Naive B cell (primary cell): Measurements from ENCODE around the gene TDP2. TPM values are rescaled to one million over a fixed set of nuclear protein-coding genes. Genes with fewer than 3 reads are reported as not detected.
A peak's percentile ranks its signal among the peaks of the same experiment; 100 is the strongest.
"Not testable (repeated sequence)": the region's sequence is repeated elsewhere in the genome, so short reads cannot be mapped to it uniquely, and the experiment has no call there.

Source experiments
- ATAC-seq, 2 donors: fragments of 150-1000 bp; cut with Tn5 transposase; 2 replicates each; pipeline ENCODE4 v1.10.0; 2021; ENCODE audit warnings: low read depth in 2 of 2, mild to moderate bottlenecking in 2 of 2, moderate library complexity in 2 of 2
- DNase-seq: peaks from one replicate; pipeline ENCODE4 v3.0.0; 2022
- H3K27ac Mint-ChIP-seq, 6 donors: one replicate each; pipeline ENCODE4 v1.8.0; 2020 to 2022; ENCODE audit warnings: mild to moderate bottlenecking in 6 of 6, mixed read lengths in 6 of 6, moderate library complexity in 5 of 6, inconsistent platforms in 2 of 6
- H3K27me3 Mint-ChIP-seq, 3 donors: one replicate each; pipeline ENCODE4 v1.8.0; 2021 to 2022; ENCODE audit warnings: mixed read lengths in 3 of 3, mild to moderate bottlenecking in 1 of 3
- H3K36me3 Mint-ChIP-seq, 2 donors: one replicate each; pipeline ENCODE4 v1.8.0; 2020 to 2022; ENCODE audit warnings: mixed read lengths in 2 of 2, inconsistent platforms in 1 of 2, mild to moderate bottlenecking in 1 of 2
- H3K4me1 Mint-ChIP-seq, 3 donors: one replicate each; pipeline ENCODE4 v1.8.0; 2020 to 2022; ENCODE audit warnings: mixed read lengths in 3 of 3, inconsistent platforms in 1 of 3, mild to moderate bottlenecking in 1 of 3, moderate library complexity in 1 of 3
- H3K4me3 Mint-ChIP-seq, 8 donors: one replicate each; pipeline ENCODE4 v1.8.0; 2020 to 2022; ENCODE audit warnings: mild to moderate bottlenecking in 8 of 8, mixed read lengths in 8 of 8, moderate library complexity in 8 of 8, inconsistent platforms in 2 of 8
- H3K9me3 Mint-ChIP-seq, 7 donors: one replicate each; pipeline ENCODE4 v1.8.0; 2020 to 2022; ENCODE audit warnings: mixed read lengths in 7 of 7, mild to moderate bottlenecking in 5 of 7, inconsistent platforms in 2 of 7, moderate library complexity in 1 of 7
- polyA plus RNA-seq, 6 donors: library from polyadenylated mRNA; unstranded; fragments of 300-500 nt; fragmentation: Illumina TruSeq; gene quantifications; one replicate each; pipeline ENCODE4 v1.2.3, GENCODE V29; 2021; ENCODE audit warnings: low read depth in 6 of 6

The TDP2 gene
- polyA plus RNA-seq, 6 donors from 2014 or later, result 14.9 to 48.7 (median 32.0) TPM

DNA sequence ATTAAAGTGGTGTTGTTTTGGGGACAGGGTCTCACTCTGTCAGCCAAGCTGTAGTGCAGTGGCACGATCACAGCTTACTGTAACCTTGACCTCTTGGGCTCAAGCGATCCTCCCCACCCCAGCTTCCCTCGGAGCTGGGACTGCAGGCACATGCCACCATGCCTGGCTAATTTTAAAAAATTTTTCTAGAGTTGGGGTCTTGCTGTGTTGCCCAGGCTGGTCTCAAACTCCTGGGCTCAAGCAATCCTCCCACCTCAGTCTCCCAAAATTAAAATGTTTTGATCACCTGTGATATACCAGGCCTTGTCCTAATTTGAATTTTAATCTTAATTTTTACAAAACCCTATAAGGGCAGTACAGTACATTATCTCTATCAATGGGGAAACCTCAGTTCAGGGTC lies 25.7 kb upstream of the TDP2 start:
- H3K4me1 Mint-ChIP-seq, result peaks cover 4 to 8% (median 4%) of the 10 kb centered on the region in 3 donors
- H3K4me3 Mint-ChIP-seq, result no peak overlapping the region
- DNase-seq (no peak), ATAC-seq (no peak)
- H3K27ac Mint-ChIP-seq, result peak overlapping the region in 1 of 6 donors; percentile 77
- H3K27me3 Mint-ChIP-seq, result no peaks in the 10 kb centered on the region
- no peaks in the 10 kb centered on the region for H3K9me3 Mint-ChIP-seq
- H3K36me3 Mint-ChIP-seq, result peaks cover under 1 to 2% of the 10 kb centered on the region in 2 donors

DNA sequence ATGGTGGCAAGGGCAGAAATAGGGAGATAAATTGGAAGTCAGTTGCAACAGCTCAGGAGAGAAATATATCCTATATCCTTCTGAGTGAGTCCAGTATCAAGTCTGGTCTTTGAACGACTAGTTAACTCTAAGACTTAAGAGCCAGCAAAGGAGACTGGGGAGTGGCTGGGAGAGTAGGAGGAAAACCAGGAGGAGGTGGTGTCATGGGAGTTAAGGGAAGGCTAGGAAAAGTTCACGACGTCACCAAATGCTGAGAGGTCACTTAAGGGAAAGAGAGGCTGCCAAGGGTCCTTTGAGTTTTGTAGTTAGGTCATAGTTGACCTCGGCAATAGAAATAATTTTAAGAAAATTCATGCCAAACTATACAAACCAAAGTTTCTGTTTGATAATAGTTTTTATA lies 25.3 kb upstream of the TDP2 start:
- ATAC-seq (no peak), DNase-seq (no peak)
- Mint-ChIP-seq H3K4me1 (peaks cover 4 to 8% (median 4%) of the 10 kb centered on the region in 3 donors), H3K27ac (peak overlapping the region in 1 of 6 donors; percentile 3), H3K27me3 (no peaks in the 10 kb centered on the region), H3K9me3 (no peaks in the 10 kb centered on the region), H3K4me3 (no peak overlapping the region), H3K36me3 (peaks cover 4 to 6% of the 10 kb centered on the region in 2 donors)

DNA sequence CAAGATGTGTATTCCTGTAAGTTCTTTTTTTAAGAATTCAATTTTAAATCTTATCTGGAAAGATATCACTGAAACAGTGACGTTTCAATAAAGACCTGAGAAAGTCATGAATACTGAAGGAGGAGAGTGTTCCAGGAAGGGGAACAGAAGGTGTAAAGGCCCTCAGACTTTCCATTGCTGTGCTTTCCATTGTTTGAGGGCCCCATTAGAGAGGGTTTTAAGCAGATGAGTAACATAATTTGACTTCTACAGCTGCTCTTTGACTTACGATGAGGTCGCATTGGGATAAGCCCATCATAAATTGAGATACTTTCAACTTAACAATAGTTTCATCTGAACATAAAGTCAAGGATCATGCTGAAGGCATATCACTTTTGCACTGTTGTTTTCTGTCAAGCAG lies 24.9 kb upstream of the TDP2 start:
- no peak overlapping the region for H3K27ac Mint-ChIP-seq

DNA sequence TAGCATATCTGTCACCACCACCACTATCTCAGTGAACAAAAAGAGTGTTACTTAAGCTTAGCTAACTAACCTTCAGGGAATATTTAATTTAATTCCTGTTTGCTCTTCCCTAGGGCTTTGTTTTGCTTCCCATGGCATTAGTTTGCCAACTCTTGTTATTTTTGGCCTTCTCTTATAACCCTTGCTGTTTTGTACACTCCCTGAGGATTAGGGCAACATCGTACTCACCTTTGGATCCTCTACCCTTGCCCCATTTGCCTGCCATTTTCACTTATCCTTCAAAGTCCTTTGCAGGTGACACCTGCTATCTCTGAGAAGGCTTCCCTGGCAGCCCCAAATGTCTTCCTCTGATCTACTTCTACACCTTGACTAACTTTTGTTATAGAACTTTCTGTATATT lies 23.9 kb upstream of the TDP2 start:
- Mint-ChIP-seq H3K27me3 (no peaks in the 10 kb centered on the region), H3K36me3 (peaks cover 4 to 7% of the 10 kb centered on the region in 2 donors), H3K9me3 (no peaks in the 10 kb centered on the region), H3K4me1 (peaks cover 2 to 4% (median 3%) of the 10 kb centered on the region in 3 donors), H3K27ac (peak overlapping the region in 1 of 6 donors; percentile 56), H3K4me3 (no peak overlapping the region)
- no peak for ATAC-seq
- DNase-seq, result no peak

More for the DNA sequence above, 24.9 kb upstream of the TDP2 start:
- peaks cover 4 to 8% (median 4%) of the 10 kb centered on the region in 3 donors for H3K4me1 Mint-ChIP-seq
- H3K4me3 Mint-ChIP-seq, result no peak overlapping the region
- H3K36me3 Mint-ChIP-seq, result peaks cover 4 to 7% of the 10 kb centered on the region in 2 donors
- H3K9me3 Mint-ChIP-seq, result no peaks in the 10 kb centered on the region
- H3K27me3 Mint-ChIP-seq, result no peaks in the 10 kb centered on the region
- no peak for DNase-seq
- ATAC-seq, result no peak

DNA sequence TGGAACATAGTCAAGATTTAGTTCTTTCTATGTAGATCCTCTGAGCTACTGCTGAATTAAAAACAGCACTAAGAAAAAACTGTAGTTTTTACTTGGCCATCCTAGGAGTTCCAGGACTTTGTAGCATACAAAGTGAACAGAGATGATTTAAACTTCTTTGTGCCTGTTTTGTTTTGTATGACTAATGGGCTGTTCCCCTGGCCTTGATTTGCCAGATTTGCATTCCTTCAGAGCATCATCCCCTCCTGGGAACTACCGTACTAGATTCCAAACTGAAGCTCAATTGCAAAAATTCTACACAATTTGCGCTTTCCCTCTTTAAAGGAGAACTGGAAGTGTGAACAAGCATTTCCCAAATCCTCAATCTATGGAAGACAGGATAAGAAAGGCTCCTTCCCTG lies 23.3 kb upstream of the TDP2 start:
- Mint-ChIP-seq H3K27ac (no peak overlapping the region), H3K4me3 (no peak overlapping the region), H3K4me1 (no peaks in the 10 kb centered on the region), H3K27me3 (no peaks in the 10 kb centered on the region), H3K36me3 (peaks cover 4 to 7% of the 10 kb centered on the region in 2 donors), H3K9me3 (no peaks in the 10 kb centered on the region)
- no peak for ATAC-seq
- DNase-seq, result no peak

DNA sequence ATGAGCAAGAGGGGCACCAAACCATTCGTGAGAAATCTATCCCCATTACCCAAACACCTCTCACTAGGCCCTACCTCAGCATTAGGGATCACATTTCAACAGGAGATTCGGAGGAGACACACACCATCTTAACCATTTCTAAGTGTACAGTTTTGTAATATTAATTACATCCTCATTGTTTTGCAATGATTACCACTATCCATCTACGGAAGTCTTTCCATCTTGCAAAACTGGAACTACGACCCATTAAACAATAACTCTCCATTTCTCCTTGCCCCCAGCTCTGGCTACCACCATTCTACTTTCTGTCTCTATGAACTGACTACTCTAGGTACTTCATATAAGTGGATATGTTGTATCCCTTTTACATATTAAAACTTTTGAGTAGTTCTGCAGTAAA lies 20.2 kb upstream of the TDP2 start:
- Mint-ChIP-seq H3K27ac (peak overlapping the region in 2 of 6 donors; percentile 17 to 37), H3K9me3 (no peaks in the 10 kb centered on the region), H3K4me3 (no peak overlapping the region), H3K4me1 (no peaks in the 10 kb centered on the region), H3K27me3 (no peaks in the 10 kb centered on the region), H3K36me3 (peaks cover 4 to 7% of the 10 kb centered on the region in 2 donors)
- DNase-seq (no peak), ATAC-seq (no peak)

DNA sequence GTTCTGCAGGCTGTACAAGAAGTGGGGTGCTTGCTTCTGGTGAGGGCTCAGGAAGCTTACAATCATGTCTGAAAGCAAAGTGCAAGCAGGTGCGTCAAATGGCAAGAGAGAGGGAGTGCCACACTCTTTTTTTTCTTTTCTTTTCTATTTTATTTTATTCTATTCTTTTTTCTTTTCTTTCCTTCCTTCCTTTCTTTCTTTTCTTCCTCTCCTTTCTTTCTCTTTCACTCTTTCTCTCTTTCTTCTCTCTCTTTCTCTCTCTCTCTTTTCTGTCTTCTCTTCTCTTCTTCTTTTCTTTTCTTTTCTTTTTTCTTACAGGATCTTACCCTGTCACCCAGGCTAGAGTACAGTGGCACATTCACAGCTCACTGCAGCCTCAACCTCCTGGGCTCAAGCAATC lies 19.7 kb upstream of the TDP2 start:
- DNase-seq, result no peak
- peak overlapping the region in 2 of 6 donors; percentile 59 to 90 for H3K27ac Mint-ChIP-seq
- peaks cover 0 to 2% (median 0%) of the 10 kb centered on the region in 7 donors for H3K9me3 Mint-ChIP-seq
- H3K4me3 Mint-ChIP-seq, result no peak overlapping the region
- H3K36me3 Mint-ChIP-seq, result peaks cover 4 to 12% of the 10 kb centered on the region in 2 donors
- no peak for ATAC-seq
- H3K27me3 Mint-ChIP-seq, result no peaks in the 10 kb centered on the region
- peaks cover 0 to 3% (median 0%) of the 10 kb centered on the region in 3 donors for H3K4me1 Mint-ChIP-seq

DNA sequence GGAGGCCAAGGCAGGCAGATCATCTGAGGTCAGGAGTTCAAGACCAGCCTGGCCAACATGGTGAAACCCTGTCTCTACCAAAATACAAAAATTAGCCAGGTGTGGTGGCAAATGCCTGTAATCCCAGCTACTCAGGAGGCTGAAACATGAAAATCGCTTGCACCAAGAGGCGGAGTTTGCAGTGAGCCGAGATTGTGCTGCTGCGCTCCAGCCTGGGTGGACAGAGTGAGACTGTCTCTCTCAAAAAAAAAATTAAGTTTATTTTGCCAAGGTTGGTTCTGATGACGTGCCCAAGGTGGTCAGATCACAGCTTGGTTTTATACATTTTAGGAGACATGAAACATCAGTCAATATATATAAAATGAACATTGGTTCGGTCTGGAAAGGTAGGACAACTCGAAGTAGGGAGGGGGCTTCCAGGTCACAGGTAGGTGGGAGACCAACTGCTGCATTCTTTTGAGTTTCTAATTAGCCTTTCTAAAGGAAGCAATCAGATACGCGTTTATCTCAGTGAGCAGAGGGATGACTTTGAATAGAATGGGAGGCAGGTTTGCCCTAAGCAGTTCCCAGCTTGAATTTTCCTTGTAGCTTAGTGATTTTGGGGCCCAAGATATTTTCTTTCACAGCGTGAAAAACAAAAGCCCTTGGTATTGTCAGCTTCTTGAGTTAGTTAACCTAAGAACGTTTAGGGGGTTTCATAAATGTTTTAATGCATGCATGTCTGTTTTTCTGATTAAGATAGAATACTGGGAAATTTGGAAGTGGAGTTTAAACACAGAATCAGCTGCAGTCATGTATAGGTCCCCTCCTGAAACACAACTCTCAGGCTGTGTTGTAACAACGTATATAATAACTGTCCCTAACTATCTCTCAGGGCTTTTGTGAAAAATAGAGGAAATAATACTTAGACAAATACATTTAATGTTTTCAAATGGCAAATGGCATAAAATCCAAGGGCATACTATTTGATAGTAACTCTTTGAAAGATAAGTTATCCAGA lies 16.9 kb upstream of the TDP2 start:
- Mint-ChIP-seq H3K4me3 (no peak overlapping the region), H3K27me3 (no peaks in the 10 kb centered on the region), H3K27ac (no peak overlapping the region), H3K9me3 (peaks cover 0 to 2% (median 0%) of the 10 kb centered on the region in 7 donors), H3K36me3 (peaks cover 4 to 14% of the 10 kb centered on the region in 2 donors), H3K4me1 (peaks cover 0 to 4% (median 2%) of the 10 kb centered on the region in 3 donors)
- DNase-seq, result no peak
- no peak for ATAC-seq

DNA sequence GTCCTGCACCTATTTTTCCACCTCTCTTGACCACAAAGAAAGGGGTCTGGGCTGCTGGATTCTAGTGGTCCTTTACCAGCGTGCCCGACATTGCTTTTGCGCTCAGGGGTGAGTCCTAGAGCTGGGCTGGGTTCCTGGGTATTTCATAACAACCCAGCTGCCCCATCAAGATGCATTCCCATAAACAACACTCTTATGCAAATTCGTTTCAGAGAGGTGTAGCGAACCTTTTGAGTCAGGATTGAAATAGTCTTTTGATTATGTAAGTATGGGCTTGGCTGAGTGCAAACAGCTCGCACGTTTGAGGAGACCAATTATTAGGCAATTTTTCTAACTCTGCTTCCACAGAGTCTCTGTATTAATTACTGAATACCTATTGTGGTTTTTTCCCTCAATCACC lies 13.9 kb upstream of the TDP2 start:
- Mint-ChIP-seq H3K4me3 (no peak overlapping the region), H3K4me1 (peaks cover 0 to 4% (median 2%) of the 10 kb centered on the region in 3 donors), H3K9me3 (peaks cover 0 to 2% (median 0%) of the 10 kb centered on the region in 7 donors), H3K27ac (no peak overlapping the region), H3K27me3 (no peaks in the 10 kb centered on the region), H3K36me3 (peaks cover 0 to 8% of the 10 kb centered on the region in 2 donors)
- DNase-seq, result no peak
- ATAC-seq, result no peak

DNA sequence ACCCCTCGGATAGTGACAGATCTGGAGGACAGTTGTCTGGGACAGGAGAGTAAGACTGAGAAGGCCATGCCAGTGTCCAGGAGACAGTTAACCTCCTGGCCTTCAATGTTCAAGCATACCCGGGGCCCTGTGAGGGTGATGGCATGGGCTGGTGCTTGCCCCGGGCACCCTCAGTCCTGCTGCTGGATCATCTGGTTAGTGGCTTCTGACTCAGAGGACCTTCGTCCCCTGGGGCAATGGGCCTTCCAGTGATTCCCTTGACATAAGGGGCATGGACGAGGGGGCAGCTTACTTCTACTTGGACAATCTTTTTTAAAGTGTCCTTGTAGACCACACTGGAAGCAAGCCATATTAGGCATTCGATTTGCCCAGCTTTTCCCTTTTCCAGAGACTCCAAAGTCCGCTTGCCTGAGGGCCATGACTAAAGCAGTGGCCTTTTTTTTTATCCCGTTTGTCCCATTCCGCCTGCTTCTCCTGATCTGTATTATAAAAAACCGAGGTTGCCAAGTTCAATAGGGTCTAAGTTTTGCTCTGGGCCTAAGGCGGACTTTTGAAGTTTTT lies 12.2 kb upstream of the TDP2 start:
- not testable (repeated sequence) for ATAC-seq, H3K9me3 Mint-ChIP-seq, DNase-seq, H3K4me1 Mint-ChIP-seq, H3K27me3 Mint-ChIP-seq, H3K36me3 Mint-ChIP-seq, H3K4me3 Mint-ChIP-seq, H3K27ac Mint-ChIP-seq

DNA sequence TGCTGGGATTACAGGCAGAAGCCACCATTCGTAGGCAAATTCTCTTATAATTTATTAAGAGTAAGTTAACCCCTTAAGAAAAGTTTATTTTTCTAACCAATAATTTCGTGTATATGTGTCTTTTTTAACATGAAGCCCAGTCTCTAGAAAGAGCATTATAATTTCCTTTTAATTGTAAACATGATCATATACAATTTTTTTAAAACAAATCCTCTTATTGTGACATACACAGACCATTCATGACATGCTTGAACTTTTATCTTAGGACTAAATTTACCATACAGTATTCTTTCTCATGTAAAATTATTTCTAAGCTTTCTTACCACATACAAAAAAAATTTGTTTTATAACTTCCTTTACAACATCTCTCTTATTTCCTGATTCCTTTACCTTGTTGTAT lies 6.9 kb upstream of the TDP2 start:
- ATAC-seq, result no peak
- Mint-ChIP-seq H3K9me3 (peaks cover 0 to 24% (median 15%) of the 10 kb centered on the region in 7 donors), H3K4me3 (no peak overlapping the region), H3K4me1 (peaks cover 5 to 6% (median 6%) of the 10 kb centered on the region in 3 donors), H3K36me3 (no peaks in the 10 kb centered on the region), H3K27ac (peak overlapping the region in 1 of 6 donors; percentile 70), H3K27me3 (no peaks in the 10 kb centered on the region)
- DNase-seq, result no peak

DNA sequence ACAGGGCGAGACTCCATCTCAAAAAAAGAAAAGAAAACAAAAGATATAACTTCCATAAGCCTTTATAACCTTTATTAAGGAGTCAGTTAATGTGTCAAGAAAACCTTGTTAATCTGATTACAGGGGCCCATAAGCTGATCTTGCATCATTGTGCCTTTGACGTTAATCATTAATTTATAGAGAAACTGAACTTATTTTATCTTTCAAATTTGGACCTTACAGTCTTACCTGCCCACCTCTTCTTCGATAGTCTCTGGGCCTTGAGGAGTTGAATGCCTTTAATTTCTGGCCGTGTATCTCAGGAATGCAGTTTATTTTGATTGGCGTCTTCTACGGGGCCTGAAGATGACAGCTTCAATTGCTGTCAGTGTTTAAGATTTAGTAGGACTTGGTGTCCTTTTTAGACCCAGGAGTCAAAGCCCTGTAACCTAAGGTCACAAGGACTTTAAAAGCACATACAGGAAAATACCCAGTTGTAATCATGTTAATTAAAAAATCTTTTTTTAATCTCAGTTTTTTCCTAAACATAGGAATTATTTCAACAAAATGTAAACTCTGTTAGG lies 6.0 kb upstream of the TDP2 start:
- H3K36me3 Mint-ChIP-seq, result no peaks in the 10 kb centered on the region

DNA sequence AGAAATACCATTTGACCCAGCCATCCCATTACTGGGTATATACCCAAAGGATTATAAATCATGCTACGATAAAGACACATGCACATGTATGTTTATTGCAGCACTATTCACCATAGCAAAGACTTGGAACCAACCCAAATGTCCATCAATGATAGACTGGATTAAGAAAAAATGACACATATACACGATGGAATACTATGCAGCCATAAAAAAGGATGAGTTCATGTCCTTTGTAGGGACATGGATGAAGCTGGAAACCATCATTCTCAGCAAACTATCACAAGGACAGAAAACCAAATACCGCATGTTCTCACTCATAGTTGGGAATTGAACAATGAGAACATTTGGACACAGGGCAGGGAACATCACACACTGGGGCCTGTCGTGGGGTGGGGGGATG lies 4.4 kb upstream of the TDP2 start:
- H3K36me3 Mint-ChIP-seq, H3K27ac Mint-ChIP-seq, ATAC-seq, DNase-seq, H3K27me3 Mint-ChIP-seq: not testable (repeated sequence)
- Mint-ChIP-seq H3K9me3 (peaks cover 0 to 24% (median 15%) of the 10 kb centered on the region in 7 donors), H3K4me3 (peak overlapping the region in 1 of 8 donors; percentile 25), H3K4me1 (peaks cover 14 to 30% (median 18%) of the 10 kb centered on the region in 3 donors)

More for the DNA sequence above, 6.0 kb upstream of the TDP2 start:
- DNase-seq (no peak), ATAC-seq (no peak)
- no peak overlapping the region for H3K27ac Mint-ChIP-seq
- no peaks in the 10 kb centered on the region for H3K27me3 Mint-ChIP-seq
- H3K4me3 Mint-ChIP-seq, result no peak overlapping the region
- H3K9me3 Mint-ChIP-seq, result peaks cover 0 to 24% (median 15%) of the 10 kb centered on the region in 7 donors
- H3K4me1 Mint-ChIP-seq, result peaks cover 6 to 14% (median 6%) of the 10 kb centered on the region in 3 donors
